HG02938 (cell line): Measurements from ENCODE around the gene IRF2.

Source experiments
- ATAC-seq: cut with Tn5 transposase; IDR thresholded peaks from one replicate; pipeline ENCODE4 v1.9.1; 2021; ENCODE audit warnings: mild to moderate bottlenecking, moderate library complexity; ENCODE audit not compliant: unreplicated experiment

Gene IRF2

GRCh38 chr4:184451726-184452125, 22.6 kb downstream of the IRF2 start:
- ATAC-seq, result no peak

GRCh38 chr4:184450743-184451535, 23.4 kb downstream of the IRF2 start:
- no peak for ATAC-seq

- ATAC-seq, result no peak
Observed at GRCh38 chr4:184450045-184450444, 24.3 kb downstream of the IRF2 start.

GRCh38 chr4:184448821-184449220, 25.5 kb downstream of the IRF2 start:
- peak; percentile 43 for ATAC-seq

GRCh38 chr4:184448141-184448540, 26.2 kb downstream of the IRF2 start:
- no peak for ATAC-seq

- no peak for ATAC-seq
Observed at GRCh38 chr4:184447664-184448063, 26.7 kb downstream of the IRF2 start.

GRCh38 chr4:184446132-184446658, 28.2 kb downstream of the IRF2 start:
- no peak for ATAC-seq

- ATAC-seq, result peak; percentile 55
Observed at GRCh38 chr4:184444953-184445309, 29.4 kb downstream of the IRF2 start.

- no peak for ATAC-seq
Observed at GRCh38 chr4:184444215-184444952, 30.0 kb downstream of the IRF2 start.

GRCh38 chr4:184443318-184443717, 31.0 kb downstream of the IRF2 start:
- ATAC-seq, result no peak

- ATAC-seq, result no peak
Observed at GRCh38 chr4:184442314-184442635, 32.1 kb downstream of the IRF2 start.

GRCh38 chr4:184441461-184442313, 32.7 kb downstream of the IRF2 start:
- ATAC-seq, result no peak

- ATAC-seq, result no peak
Observed at GRCh38 chr4:184440595-184441358, 33.6 kb downstream of the IRF2 start.

GRCh38 chr4:184439856-184440594, 34.3 kb downstream of the IRF2 start:
- no peak for ATAC-seq

GRCh38 chr4:184439386-184439785, 35.0 kb downstream of the IRF2 start:
- no peak for ATAC-seq

GRCh38 chr4:184438375-184438774, 36.0 kb downstream of the IRF2 start:
- ATAC-seq, result no peak

- ATAC-seq, result no peak
Observed at GRCh38 chr4:184437565-184438265, 36.6 kb downstream of the IRF2 start.

- ATAC-seq, result no peak
Observed at GRCh38 chr4:184434501-184435066, 39.8 kb downstream of the IRF2 start.

- ATAC-seq, result no peak
Observed at GRCh38 chr4:184434021-184434420, 40.3 kb downstream of the IRF2 start.
